HG03097 (cell line): ENCODE measurements around the gene CEACAM4.
"Not testable (repeated sequence)": the region's sequence is repeated elsewhere in the genome, so short reads cannot be mapped to it uniquely, and the experiment has no call there.

Source experiments
- ATAC-seq: cut with Tn5 transposase; IDR thresholded peaks from one replicate; pipeline ENCODE4 v1.9.1; 2021; ENCODE audit not compliant: unreplicated experiment, low FRiP score

Gene CEACAM4

GRCh38 chr19:41626877-41627276 lies at the start of gene CEACAM4:
CEACAM4 (minus strand) TSS chr19:41627074; CDS start chr19:41626963, 111 bp downstream.
- ATAC-seq = no peak

GRCh38 chr19:41671486-41671885 lies 44.6 kb upstream of the CEACAM4 start:
- no peak for ATAC-seq

DNA sequence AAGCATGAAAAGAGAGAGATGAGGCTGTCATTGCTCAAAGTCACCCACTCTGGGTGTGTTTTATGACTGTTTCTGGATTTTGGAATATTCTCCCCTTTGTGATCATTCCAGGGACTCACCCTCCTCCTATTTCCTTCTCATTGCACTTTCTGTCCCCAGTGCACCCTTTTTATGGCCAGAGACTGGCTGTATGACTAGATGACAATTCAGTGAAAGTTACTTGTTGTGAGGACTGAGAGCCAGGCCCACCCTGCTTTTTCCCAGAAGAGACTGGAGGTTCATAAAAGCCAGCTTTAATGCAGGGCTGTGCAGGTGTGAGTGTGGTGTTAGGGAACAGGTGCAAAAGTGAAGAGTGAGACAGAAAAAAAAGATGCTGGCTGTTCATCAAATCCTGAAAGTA lies 43.9 kb upstream of the CEACAM4 start:
- no peak for ATAC-seq

DNA sequence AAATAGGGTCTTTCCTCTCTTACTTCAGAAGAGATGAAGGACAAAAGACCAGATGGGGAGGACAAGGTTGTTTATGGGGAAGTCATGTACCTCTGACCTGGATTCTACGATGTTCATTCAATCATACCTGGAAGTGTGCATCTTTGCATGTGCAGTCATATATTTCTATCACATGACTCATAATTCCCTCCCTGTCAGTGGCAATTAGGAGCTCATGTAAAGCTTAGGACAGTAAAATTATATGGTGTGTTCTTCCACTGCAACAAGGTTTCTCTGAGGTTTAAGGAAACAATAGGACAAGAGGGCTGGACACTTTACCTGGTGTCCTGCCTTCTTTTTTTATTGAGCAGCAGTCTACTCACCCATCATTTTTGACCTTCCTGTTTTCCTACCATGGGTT lies 41.4 kb upstream of the CEACAM4 start:
- no peak for ATAC-seq

GRCh38 chr19:41666075-41666474 lies 39.2 kb upstream of the CEACAM4 start:
- no peak for ATAC-seq

DNA sequence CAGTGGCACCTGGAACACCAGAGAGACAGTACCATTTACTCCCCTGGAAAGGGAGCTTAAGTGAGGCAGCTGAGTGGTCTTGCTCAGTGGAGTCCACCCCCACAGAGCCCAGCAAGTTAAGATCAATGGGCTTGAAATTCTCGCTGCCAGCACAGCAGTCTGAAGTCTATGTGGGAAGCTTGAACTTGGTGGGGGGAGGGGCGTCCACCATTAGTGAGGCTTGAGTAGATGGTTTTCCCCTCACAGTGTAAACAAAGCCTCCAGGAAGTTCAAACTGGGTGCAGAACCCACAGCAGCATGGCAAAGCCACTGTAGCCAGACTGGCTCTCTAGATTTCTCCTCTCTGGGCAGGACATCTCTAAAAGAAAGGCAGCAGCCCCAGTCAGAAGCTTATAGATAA lies 30.3 kb upstream of the CEACAM4 start:
- no peak for ATAC-seq

DNA sequence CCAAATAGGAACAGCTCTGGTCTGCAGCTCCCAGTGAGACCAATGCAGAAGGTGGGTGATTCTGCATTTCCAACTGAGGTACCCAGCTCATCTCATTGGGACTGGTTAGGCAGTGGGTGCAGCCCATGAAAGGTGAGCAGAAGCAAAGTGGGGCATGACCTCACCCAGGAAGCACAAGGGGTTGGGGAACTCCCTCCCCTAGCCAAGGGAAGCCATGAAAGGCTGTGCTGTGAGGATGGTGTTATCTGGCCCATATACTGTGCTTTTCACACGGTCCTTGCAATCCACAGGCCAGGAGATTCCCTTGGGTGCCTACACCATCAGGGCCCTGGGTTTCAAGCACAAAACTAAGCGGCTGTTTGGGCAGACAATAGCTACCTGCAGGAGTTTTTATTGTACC lies 29.9 kb upstream of the CEACAM4 start:
- ATAC-seq = not testable (repeated sequence)

DNA sequence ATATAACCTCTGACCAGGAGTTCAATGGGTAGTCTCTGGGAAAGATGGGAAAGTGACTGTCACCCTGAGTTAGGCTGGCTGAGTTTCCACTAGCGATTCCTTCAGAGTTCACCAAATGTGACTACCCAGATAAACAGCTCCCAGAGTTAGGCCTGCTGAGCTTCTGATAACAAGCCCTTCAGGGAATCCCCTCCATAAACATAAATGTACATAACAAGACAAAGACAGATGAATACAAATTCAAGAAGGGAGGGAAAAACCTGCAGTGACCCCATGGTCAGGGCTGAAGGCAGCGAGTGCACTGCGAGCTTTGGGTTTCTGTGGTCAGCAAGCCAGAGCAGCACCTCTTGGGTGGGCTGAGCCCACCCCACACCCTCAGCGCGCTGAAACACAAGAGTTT lies 25.4 kb upstream of the CEACAM4 start:
- no peak for ATAC-seq

GRCh38 chr19:41649827-41650226 lies 23.0 kb upstream of the CEACAM4 start:
- no peak for ATAC-seq

DNA sequence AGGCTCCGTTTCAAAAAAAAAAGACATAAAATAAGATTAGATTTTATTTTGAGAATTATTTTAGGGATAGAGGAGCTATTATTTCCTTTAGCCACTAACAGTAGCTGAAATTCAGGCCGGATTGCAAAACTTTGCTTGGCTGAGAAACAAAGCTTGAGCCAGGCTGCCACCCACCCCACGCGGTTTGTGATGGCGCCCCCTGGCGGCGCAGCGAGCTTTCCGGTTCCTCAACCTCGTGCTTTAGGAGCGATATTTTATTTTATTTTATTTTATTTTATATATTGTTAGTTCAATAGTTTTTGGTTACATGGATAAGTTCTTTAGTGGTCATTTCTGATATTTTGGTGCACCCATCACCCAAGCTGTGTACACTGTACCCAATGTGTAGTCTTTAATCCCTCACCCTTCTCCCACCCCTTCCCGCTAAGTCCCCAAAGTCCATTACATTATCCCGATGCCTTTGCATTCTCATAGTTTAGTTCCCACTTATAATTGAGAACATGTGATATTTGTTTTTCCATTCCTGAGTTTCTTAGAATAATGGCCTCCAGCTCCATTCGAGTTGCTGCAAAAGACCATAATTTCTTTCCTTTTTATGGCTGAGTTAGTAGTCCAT lies 19.8 kb upstream of the CEACAM4 start:
- ATAC-seq = no peak

DNA sequence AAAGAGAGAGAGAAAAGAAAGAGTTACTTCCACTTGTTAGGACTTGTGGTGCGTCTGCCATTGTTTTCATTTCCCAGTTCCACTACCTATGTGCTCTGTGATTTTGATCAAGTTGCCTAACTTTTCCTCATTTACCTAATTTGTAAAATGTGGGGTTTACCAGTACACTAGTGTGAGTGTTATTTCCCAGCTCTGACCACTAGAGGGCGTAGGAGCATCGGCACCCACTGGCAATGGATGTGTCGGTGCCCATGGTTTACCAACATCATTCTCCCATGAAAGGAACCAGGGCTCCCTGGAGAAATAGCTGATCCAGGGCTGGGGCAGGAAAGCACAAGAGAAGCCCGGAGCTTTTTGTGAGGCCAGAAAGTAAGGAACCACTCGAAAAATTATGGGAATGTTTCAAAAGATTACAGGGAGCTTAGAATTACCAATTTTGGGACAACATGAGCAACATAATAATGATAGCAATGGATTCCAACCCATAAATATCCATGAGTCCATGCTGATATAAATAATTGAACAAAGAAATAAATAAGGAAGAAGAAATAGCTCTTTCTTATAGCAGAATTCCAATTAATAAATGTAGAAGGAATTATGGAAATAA lies 15.1 kb upstream of the CEACAM4 start:
- no peak for ATAC-seq

- ATAC-seq = no peak
Measured at GRCh38 chr19:41638641-41639081, 11.8 kb upstream of the CEACAM4 start.

GRCh38 chr19:41637484-41637883 lies 10.6 kb upstream of the CEACAM4 start:
- no peak for ATAC-seq

DNA sequence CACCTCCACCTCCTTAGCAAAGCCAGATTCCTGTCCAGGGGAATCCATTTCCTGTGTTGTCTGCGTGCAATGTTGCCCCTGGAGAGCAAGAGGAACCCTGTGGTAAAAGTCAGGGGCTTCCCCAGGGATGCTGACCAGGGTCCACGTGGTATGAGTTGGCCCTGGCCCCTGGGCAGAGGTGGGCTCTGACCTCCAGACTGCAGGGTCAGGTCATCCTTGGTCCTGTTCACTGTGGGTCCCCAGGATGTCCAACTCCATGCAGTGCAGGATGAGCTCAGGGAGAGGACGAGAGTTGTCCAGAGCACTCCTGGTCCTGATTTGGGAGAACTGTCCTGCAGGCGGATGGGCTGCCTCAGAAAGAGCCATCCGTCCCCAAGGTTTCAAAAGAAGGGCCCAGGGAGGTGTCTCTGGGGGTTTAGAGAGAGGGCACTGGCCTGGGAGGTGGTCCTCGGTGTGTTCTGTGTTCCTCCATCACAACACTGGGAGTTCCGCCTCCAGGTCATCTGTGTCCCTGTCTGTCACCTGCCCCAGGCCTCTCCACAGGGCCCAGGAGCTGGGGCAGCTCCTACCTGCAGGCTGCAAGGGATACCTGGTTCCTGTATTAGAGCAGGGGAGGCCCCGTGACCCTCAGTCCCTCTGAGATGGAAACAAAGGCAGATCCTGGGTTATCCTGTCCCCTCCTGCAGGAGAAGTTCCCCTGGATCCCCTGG lies 1.2 kb upstream of the CEACAM4 start:
- no peak for ATAC-seq

GRCh38 chr19:41626278-41626677 lies 596 bp downstream of the CEACAM4 start:
- no peak for ATAC-seq

- no peak for ATAC-seq
Measured at GRCh38 chr19:41624937-41625336, 1.9 kb downstream of the CEACAM4 start.

GRCh38 chr19:41624515-41624914 lies 2.4 kb downstream of the CEACAM4 start:
- ATAC-seq = no peak

GRCh38 chr19:41623360-41623759 lies 3.5 kb downstream of the CEACAM4 start:
- no peak for ATAC-seq

DNA sequence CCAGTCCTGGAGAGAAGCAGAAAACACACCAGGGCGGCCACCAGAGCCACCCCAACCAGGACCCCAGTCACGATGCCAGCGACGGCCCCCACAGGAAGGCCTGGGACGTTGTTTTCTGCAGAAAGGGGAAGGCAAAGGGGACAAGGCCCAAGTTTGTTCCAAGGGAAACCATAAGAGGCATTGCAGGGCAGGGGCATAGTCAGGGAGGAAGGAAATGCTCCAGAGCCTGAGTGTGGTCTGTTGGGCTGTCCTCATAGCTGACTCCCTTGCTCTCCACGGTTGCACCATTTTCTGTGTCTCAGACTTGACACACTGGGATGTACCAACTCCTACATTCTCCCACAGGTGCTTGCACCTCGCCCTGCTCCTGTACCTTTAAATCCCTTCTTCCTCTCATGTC lies 5.2 kb downstream of the CEACAM4 start:
- no peak for ATAC-seq

DNA sequence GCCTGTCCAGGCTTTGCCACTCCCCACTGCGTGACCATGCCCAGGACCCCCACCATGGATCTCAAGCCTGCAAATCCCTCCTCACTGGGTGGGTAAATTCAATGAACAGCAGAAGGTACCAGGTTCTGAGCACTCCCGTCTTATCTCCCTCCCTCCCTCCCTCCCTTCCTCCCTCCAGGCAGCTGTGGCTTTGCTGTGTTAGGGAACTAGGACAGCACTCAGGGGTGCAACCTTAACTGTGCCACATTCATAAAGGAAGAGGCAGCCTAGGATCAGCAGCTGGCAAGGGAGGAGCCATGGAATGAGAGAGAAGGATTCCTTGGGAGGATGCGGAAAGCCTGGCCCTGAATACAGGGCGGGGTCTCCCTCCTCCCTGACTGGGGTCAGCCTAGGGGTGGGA lies 5.6 kb downstream of the CEACAM4 start:
- ATAC-seq = no peak

- ATAC-seq = no peak
Measured at GRCh38 chr19:41620171-41620570, 6.7 kb downstream of the CEACAM4 start.

DNA sequence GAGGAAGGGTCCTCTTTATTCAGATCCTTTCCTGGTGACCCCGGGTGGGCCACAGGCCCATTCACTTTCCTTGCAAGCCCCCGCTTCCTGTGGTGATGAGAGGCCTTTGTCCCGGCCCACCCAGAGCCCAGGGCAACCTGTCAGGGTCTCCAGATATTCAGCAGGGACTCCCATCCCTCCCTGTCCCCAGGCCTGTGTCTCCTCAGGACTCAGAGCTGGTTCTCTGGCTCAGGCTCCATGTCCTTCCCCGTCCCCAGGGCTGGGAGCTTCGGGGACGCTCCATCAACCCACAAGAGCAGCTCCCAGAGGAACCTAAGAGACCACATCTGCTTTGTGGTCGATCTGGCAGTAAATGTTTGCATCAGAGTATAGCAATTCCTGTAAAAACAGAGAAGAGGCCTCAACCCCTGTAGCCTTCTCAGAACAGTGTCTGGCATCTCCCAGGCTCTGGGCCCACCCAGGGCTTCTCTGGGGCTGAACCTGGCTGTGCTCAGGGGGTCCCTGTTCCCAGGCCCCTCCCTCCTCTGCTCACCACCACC lies 7.8 kb downstream of the CEACAM4 start:
- ATAC-seq = no peak
